Lung (tissue), 12 donors: ENCODE measurements around the gene ATP2B2. TPM values are rescaled to one million over a fixed set of nuclear protein-coding genes. Genes with fewer than 3 reads are reported as not detected.
A peak's percentile ranks its signal among the peaks of the same experiment; 100 is the strongest.

Experiments
- ATAC-seq: fragments of 200-7000 bp; cut with Tn5 transposase; one replicate; pipeline ENCODE4 v1.9.1; 2020; ENCODE audit warnings: moderate number of reproducible peaks; ENCODE audit not compliant: insufficient read depth, low FRiP score
- DNase-seq, 3 donors: peaks; one replicate each; pipeline ENCODE4 v3.0.0-alpha.2; 2013 to 2017
- H3K27ac ChIP-seq, 2 donors: one replicate each; pipeline ENCODE4 v1.5.1; 2013; ENCODE audit warnings: mild to moderate bottlenecking in 2 of 2, moderate library complexity in 2 of 2, control low read depth in 1 of 2, inconsistent platforms in 1 of 2, low read depth in 1 of 2, low read length in 1 of 2
- H3K27me3 ChIP-seq, 3 donors: one replicate each; pipeline ENCODE4 v1.5.1; 2013; ENCODE audit warnings: low read length in 2 of 3; ENCODE audit not compliant: control insufficient read depth in 3 of 3, insufficient read depth in 3 of 3
- H3K36me3 ChIP-seq, 4 donors: one replicate each; pipeline ENCODE4 v1.5.1; 2013; ENCODE audit warnings: low read length in 4 of 4, mild to moderate bottlenecking in 1 of 4, moderate library complexity in 1 of 4; ENCODE audit not compliant: control insufficient read depth in 4 of 4, insufficient read depth in 4 of 4
- H3K4me1 ChIP-seq, 5 donors: one replicate each; pipeline ENCODE4 v1.5.1; 2013; ENCODE audit warnings: low read length in 5 of 5, mild to moderate bottlenecking in 2 of 5, moderate library complexity in 1 of 5; ENCODE audit not compliant: control insufficient read depth in 5 of 5, insufficient read depth in 5 of 5
- H3K4me3 ChIP-seq: one replicate; pipeline ENCODE4 v1.5.1; 2013; ENCODE audit warnings: mild to moderate bottlenecking, control low read depth, moderate library complexity
- H3K9ac ChIP-seq, 2 donors: one replicate each; pipeline ENCODE4 v1.5.1; 2013; ENCODE audit warnings: low read length in 2 of 2, control low read depth in 1 of 2; ENCODE audit not compliant: insufficient read depth in 1 of 2
- H3K9me3 ChIP-seq, 4 donors: one replicate each; pipeline ENCODE4 v1.5.1; 2013; ENCODE audit warnings: low read length in 3 of 4, mild to moderate bottlenecking in 1 of 4, moderate library complexity in 1 of 4; ENCODE audit not compliant: control insufficient read depth in 4 of 4, insufficient read depth in 3 of 4
- CTCF ChIP-seq: IDR thresholded peaks from 2 replicates; pipeline ENCODE4 v1.5.1; 2012; ENCODE audit warnings: mild to moderate bottlenecking; ENCODE audit errors: control extremely low read depth, extremely low read depth
- WGBS, 2 donors: extraction: QIAGEN DNeasy Blood & Tissue Kit; methylation state at CpG; one replicate each; pipeline ENCODE4 v1.1.7; 2013; 5-methylcytosine and 5-hydroxymethylcytosine counted together
- polyA plus RNA-seq, 2 donors: library from polyadenylated mRNA; stranded (reverse); fragments of 200-250 nt; gene quantifications; one replicate each; pipeline ENCODE4 v1.2.1, GENCODE V29; 2013
- total RNA-seq, 2 donors: library from RNA; depleted of rRNA in 1 of 2; stranded (reverse); fragments of >200 nt in 1 of 2; gene quantifications; one replicate each; pipeline ENCODE4 v1.2.1, GENCODE V29; 2014 to 2021
- donor health status: control.
- donor health status: control.
- donor health status: Bipolar disorder and iron deficiency.
- donor health status: healthy.
- donor health status: DM: yes; HTN: yes; CAD: no.

Gene ATP2B2
- total and polyA plus RNA-seq, 4 donors: 0.06 TPM; not detected in 3

GRCh38 chr3:10321630-10322351, 183.6 kb downstream of the ATP2B2 start:
- H3K9ac ChIP-seq: no peak overlapping the region
- H3K36me3 ChIP-seq: peaks cover 12 to 23% (median 16%) of the 10 kb centered on the region in 4 donors
- H3K27ac ChIP-seq: no peak overlapping the region
- WGBS, 2 donors: 93 to 97% methylated on average over 8 of the region's 8 CpGs
- no peak for TF ChIP-seq CTCF
- no peaks in the 10 kb centered on the region for H3K9me3 ChIP-seq
- peaks cover 0 to 12% (median 3%) of the 10 kb centered on the region in 5 donors for H3K4me1 ChIP-seq
- DNase-seq (no peak), ATAC-seq (no peak)
- peaks cover 0 to 9% (median 0%) of the 10 kb centered on the region in 3 donors for H3K27me3 ChIP-seq
- H3K4me3 ChIP-seq: no peak overlapping the region

GRCh38 chr3:10320320-10320677, 185.1 kb downstream of the ATP2B2 start:
- TF ChIP-seq CTCF: no peak

GRCh38 chr3:10319804-10320203, 185.6 kb downstream of the ATP2B2 start:
- Histone ChIP-seq H3K9ac (peak overlapping the region; percentile 89 to 100), H3K4me1 (peaks cover 0 to 12% (median 3%) of the 10 kb centered on the region in 5 donors), H3K4me3 (peak overlapping the region; percentile 62), H3K27me3 (no peaks in the 10 kb centered on the region), H3K9me3 (no peaks in the 10 kb centered on the region), H3K27ac (no peak overlapping the region), H3K36me3 (peaks cover 17 to 34% (median 23%) of the 10 kb centered on the region in 4 donors)
- ATAC-seq: no peak
- no peak for TF ChIP-seq CTCF
- no peak for DNase-seq
- WGBS, 2 donors: 10 to 11% methylated on average over 3 of the region's 3 CpGs

More at GRCh38 chr3:10320320-10320677, 185.1 kb downstream of the ATP2B2 start:
- peak overlapping the region; percentile 62 for H3K4me3 ChIP-seq
- H3K4me1 ChIP-seq: peaks cover 0 to 12% (median 3%) of the 10 kb centered on the region in 5 donors
- H3K36me3 ChIP-seq: peaks cover 14 to 34% (median 20%) of the 10 kb centered on the region in 4 donors
- peak overlapping the region; percentile 89 to 100 for H3K9ac ChIP-seq
- 0 to 1% methylated on average over 9 of the region's 9 CpGs for WGBS, 2 donors
- DNase-seq (no peak), ATAC-seq (no peak)
- H3K9me3 ChIP-seq: no peaks in the 10 kb centered on the region
- peak overlapping the region; percentile 80 to 90 for H3K27ac ChIP-seq
- H3K27me3 ChIP-seq: no peaks in the 10 kb centered on the region
